Hematopoietic multipotent progenitor cell treated with erythropoietin and hydrocortisone succinate and interleukin-3 and kit ligand, for 17 days (in vitro differentiated cells): Measurements from ENCODE around the gene LBH.
"Not testable (repeated sequence)": the region's sequence is repeated elsewhere in the genome, so short reads cannot be mapped to it uniquely, and the experiment has no call there.

Experiments
- DNase-seq: peaks from one replicate; pipeline ENCODE4 v3.0.0-alpha.2; 2015; ENCODE audit warnings: low spot score

The LBH gene

GRCh38 chr2:30259071-30259470 lies 27.7 kb downstream of the LBH start:
- DNase-seq = no peak

- DNase-seq = no peak
Observed at GRCh38 chr2:30259827-30260679, 28.7 kb downstream of the LBH start.

DNA sequence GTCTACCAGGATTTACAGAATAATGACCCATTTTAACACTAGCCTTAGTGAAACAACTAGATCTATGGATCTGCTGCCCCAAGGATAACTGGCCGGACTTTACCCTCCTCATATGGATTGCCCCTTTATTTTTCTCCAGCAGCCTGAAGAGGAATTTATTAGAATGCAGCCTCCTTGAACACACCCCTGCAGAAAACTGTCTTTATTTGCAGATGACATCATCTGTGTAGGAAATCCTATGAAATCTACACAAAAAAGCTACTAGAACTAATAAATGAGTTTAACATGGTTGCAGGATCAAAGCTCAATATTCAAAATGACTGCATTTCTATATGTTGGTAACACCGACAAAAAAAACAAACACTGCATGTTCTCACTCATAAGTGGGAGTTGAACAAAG lies 29.6 kb downstream of the LBH start:
- DNase-seq = no peak

DNA sequence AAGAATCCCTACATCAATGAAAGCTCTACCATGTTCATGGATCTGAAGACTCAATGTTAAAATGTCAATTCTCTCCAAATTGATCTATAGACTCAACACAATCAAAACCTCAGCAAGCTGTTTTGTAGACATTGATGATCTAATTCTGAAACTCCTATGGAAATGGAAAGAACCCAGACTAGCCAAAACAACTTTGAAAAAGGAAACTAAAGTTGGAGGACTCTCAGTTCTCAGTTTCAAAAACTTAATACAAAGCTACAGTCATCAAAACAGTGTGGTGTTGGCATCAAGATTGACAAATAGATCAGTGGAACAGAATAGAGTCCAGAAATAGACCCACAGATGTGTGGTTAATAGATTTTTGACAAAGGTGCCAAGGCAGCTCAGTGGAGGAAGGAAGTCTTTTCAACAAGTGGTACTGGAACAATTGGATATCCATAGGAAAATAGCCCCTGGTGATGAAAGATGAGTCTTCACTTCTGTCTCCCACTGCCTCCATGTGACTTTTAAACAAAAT lies 30.4 kb downstream of the LBH start:
- no peak for DNase-seq

DNA sequence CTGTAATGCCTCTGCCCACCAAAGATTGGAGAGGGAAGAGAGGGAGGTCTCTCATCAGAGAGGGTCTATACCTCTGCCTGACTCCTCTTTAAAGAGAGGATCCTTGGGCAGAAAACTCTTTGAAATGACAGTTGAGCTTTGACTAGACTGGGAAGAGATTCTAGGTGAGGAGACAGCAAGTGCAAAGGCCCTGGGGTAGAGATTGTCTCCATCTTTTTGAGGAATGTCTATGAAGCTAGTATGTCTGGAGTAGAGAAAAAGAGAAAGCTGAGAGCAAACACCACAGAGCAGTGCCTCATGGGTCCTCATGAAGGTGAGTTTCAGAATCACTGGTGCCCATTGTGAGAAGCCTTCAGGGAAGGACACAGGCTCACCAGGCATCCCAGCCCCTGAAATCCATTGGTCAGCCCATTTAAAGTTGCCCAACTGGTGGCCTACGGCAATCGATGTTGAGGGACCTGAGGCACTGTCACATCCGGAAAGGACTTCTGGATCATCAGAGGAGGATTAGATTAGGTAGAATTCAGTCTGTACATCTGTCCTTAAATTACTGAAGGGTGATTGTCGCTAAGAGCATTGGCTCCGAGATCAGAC lies 31.5 kb downstream of the LBH start:
- DNase-seq = no peak

DNA sequence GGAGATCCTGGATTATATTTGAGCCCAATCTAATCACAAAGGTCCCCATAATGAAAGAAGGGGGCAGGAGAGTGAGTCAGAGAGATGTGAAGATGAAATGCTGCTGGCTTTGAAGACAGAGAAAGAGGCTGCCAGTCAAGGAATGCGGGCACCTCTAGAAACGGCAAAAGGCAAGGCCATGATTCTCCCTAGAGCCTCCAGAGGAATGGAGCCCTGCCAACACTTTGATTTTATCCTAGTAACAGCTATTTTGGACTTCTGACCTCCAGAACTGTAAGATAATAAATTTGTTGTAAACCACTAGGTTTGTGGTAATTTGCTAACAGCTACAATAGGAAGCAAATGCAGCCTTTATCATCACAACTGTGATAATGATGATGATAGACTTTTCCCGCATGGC lies 32.9 kb downstream of the LBH start:
- no peak for DNase-seq

- no peak for DNase-seq
Observed at GRCh38 chr2:30265052-30266015, 34.0 kb downstream of the LBH start.

- DNase-seq = no peak
Observed at GRCh38 chr2:30266051-30266621, 34.8 kb downstream of the LBH start.

DNA sequence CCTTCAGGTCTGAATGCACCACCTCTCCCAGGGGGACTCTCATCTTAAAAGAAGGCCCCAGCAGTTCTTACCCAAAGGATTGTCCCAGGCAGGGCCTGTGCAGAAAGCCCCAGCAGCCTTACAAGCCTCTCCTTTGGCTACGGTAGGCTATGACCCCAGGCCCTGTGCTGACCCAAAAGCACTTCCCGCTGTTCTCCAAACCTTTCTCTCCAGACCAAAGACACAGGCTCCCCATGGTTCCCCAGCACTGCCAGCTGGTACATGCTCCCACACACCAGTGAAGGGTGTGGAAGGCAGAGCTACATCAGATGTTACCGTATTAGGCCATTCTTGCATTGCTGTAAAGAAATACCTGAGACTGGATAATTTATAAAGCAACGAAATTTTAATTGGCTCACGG lies 35.4 kb downstream of the LBH start:
- DNase-seq = no peak

- DNase-seq = peak; percentile 72
Observed at GRCh38 chr2:30267161-30267975, 36.0 kb downstream of the LBH start.

DNA sequence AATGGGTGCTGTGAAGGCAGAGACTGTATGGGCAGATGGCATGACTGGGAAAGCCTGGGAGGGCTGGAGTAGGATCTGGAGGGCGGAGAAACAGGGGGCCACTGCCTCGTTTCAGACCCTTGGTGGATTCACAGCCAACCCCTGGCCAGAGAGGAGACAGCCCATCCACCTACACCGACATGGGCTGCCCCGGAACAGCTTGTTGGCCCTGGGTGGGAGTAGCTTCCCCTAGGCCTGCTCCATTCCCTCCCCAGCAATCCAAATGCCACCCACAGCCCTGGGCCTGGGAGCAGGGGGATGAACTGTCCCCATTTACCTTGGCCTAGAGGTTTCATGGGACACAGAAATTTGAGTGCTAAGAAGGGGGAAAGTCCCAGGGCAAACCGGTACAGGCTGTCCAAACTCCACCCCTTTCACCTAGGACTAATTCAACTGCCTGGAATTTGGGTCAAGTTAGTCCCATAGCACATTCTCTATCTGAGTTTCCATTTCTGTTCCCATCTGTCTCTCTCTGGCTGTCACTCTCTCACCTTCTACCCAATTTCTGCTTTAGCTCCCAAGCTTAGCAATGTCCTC lies 37.0 kb downstream of the LBH start:
- DNase-seq = no peak

DNA sequence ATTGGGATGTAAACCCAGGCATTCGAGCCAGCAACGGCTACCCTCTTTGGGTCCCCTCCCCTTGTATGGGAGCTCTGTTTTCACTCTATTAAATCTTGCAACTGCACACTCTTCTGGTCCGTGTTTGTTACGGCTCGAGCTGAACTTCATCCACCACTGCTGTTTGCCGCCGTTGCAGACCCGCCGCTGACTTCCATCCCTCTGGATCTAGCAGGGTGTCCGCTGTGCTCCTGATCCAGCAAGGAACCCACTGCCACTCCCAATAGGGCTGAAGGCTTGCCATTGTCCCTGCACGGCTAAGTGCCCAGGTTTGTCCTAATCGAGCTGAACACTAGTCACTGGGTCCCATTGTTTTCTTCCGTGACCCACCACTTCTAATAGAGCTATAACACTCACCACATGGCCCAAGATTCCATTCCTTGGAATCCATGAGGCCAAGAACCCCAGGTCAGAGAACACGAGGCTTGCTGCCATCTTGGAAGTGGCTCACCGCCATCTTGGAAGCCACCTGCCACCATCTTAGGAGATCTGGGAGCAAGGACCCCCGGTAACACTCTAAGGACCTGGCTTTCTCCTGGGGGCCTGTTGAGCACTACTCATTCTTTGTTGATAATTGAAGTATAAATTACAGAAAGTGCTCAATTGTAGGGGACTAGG lies 37.9 kb downstream of the LBH start:
- not testable (repeated sequence) for DNase-seq

GRCh38 chr2:30269771-30270145 lies 38.4 kb downstream of the LBH start:
- no peak for DNase-seq

- DNase-seq = no peak
Observed at GRCh38 chr2:30270166-30270565, 38.8 kb downstream of the LBH start.

DNA sequence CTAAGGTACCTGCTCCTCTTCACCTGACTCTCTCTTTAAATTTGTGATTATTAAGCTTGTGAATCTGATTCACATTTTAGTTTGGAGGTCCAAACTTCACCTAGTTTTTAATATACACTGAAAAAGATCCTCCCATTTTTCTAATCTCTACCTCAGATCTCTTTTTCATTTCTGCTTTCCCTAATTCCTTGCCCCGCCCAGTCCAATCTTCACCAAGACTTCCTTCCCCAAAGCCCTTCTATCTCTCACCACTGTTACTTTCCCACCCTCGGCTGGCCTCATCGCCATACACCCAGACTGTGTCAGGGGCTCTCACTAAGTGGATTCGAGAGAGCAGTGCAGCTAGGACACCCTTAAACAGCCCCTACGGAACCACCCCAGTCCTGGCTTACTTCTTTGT lies 40.0 kb downstream of the LBH start:
- no peak for DNase-seq

GRCh38 chr2:30272286-30272685 lies 41.0 kb downstream of the LBH start:
- DNase-seq = no peak

DNA sequence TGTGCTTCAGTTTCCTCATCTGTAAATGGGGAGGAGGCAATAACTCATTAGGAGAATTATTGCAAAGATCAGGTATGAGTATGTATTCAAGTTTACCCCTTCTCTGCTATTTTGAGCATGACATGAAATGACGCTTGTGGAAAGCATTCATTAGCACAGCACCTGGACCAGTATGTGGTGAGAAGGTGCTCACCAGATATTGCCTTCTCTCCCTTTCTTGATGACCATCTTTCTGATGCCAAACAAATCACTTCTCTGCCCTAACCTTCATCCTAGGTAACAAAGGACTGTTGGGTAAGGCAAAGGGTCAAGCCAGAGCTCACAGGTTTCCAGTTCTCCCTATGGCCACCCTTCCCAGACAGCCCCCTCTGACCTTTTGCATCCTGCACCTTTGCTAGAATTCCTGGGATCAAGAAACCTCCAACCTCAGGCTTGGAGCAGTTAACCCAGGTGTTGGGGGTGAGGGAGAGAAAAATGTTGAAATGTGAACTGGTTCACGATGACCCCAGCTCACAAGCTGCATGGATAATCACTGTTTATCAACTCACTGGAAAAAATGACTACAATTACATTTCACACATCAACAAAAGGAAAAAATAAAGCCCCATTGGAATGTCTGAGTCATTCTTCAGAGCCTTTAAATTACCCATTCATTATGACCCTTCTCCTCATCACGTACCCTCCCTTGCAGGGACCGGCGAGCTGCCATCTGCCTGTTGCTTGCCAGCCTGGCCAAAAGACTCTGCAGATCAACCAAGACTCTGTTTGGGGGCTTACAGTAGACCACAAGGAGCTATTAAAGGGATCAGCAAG lies 41.6 kb downstream of the LBH start:
- DNase-seq = no peak

- no peak for DNase-seq
Observed at GRCh38 chr2:30273574-30273929, 42.2 kb downstream of the LBH start.

DNA sequence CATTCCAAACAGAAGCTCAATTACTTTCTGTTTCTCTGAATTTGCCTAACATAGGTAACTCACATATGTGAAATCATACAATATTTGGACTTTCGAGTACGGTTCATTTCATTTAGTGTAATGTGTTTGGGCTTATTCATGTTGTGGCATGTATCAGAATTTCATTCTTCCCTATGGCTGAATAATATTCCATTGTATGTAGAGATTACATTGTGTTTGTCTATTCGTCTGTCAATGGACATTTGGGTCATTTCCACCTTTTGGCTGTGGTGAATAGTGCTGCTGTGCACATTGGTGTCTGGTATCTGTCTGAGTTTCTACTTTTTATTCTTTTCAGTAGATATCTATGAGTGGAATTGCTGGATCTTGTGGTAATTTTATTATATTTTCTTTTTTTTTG lies 43.9 kb downstream of the LBH start:
- DNase-seq = no peak
